Activated B cell treated with CpG ODN at 0.5 μM for 24 hours (primary cell): Measurements from ENCODE around the gene LCNL1. TPM values are rescaled to one million over a fixed set of nuclear protein-coding genes. Genes with fewer than 3 reads are reported as not detected.

Source experiments
- ATAC-seq: fragments of 200-7000 bp; cut with Tn5 transposase; one replicate; pipeline ENCODE4 v1.10.0; 2021; ENCODE audit warnings: low read depth, mild to moderate bottlenecking, moderate library complexity
- CTCF ChIA-PET: fragments of 350-600 bp; sonication (Branson Sonifier 250); formaldehyde crosslinking; loops from one replicate; lab custom pipeline; 2021; ENCODE audit warnings: antibody characterized with exemption; lab: Charles Lee
- POLR2A ChIA-PET: fragments of 350-600 bp; sonication (Branson Sonifier 250); formaldehyde crosslinking; loops from one replicate; lab custom pipeline; 2021; ENCODE audit warnings: antibody characterized with exemption; lab: Charles Lee
- DNase-seq: peaks from one replicate; pipeline ENCODE4 v3.0.0; 2022
- H3K27ac Mint-ChIP-seq: one replicate; pipeline ENCODE4 v1.8.0; 2020; ENCODE audit warnings: mixed read lengths
- H3K27me3 Mint-ChIP-seq: one replicate; pipeline ENCODE4 v1.8.0; 2021; ENCODE audit warnings: mixed read lengths
- H3K36me3 Mint-ChIP-seq: one replicate; pipeline ENCODE4 v1.8.0; 2021; ENCODE audit warnings: low read depth, mixed read lengths
- H3K4me1 Mint-ChIP-seq: one replicate; pipeline ENCODE4 v1.8.0; 2021; ENCODE audit warnings: mixed read lengths
- H3K4me3 Mint-ChIP-seq: one replicate; pipeline ENCODE4 v1.8.0; 2020; ENCODE audit warnings: mild to moderate bottlenecking, mixed read lengths
- H3K9me3 Mint-ChIP-seq: one replicate; pipeline ENCODE4 v1.8.0; 2020; ENCODE audit warnings: mixed read lengths
- intact Hi-C: fragments of 100-400 bp; cut with micrococcal nuclease; formaldehyde crosslinking; loops from one replicate; pipeline ENCODE4 v1.15.1; 2024
- total RNA-seq: library from RNA; stranded (reverse); gene quantifications from 2 replicates; pipeline ENCODE4 v1.2.3, GENCODE V29; 2022
- TF ChIP-seq, protein P1 (sequence below): fragments of 200-600 bp; IDR thresholded peaks from one replicate; pipeline ENCODE4 v1.8.0; 2022; ENCODE audit warnings: antibody characterized with exemption, mild to moderate bottlenecking

LCNL1 gene
- total RNA-seq, 1 donor from 2014 or later: not detected

- CTCF ChIA-PET: interaction anchor here (1.4 kb wide), 1 partner anchor 21 kb away, joined by 3 read pairs; no protein-coding TSS in a partner anchor
- TF ChIP-seq, protein P1, sequence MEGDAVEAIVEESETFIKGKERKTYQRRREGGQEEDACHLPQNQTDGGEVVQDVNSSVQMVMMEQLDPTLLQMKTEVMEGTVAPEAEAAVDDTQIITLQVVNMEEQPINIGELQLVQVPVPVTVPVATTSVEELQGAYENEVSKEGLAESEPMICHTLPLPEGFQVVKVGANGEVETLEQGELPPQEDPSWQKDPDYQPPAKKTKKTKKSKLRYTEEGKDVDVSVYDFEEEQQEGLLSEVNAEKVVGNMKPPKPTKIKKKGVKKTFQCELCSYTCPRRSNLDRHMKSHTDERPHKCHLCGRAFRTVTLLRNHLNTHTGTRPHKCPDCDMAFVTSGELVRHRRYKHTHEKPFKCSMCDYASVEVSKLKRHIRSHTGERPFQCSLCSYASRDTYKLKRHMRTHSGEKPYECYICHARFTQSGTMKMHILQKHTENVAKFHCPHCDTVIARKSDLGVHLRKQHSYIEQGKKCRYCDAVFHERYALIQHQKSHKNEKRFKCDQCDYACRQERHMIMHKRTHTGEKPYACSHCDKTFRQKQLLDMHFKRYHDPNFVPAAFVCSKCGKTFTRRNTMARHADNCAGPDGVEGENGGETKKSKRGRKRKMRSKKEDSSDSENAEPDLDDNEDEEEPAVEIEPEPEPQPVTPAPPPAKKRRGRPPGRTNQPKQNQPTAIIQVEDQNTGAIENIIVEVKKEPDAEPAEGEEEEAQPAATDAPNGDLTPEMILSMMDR: no peak
- intact Hi-C loops: no loop called here
- no peak overlapping the region for H3K4me3 Mint-ChIP-seq
- no peak for ATAC-seq
- H3K36me3 Mint-ChIP-seq: no peaks in the 10 kb centered on the region
- no peaks in the 10 kb centered on the region for H3K9me3 Mint-ChIP-seq
- H3K27ac Mint-ChIP-seq: no peak overlapping the region
- POLR2A ChIA-PET: no interaction called here
- no peak for DNase-seq
- H3K27me3 Mint-ChIP-seq: peaks cover 12% of the 10 kb centered on the region
- H3K4me1 Mint-ChIP-seq: no peaks in the 10 kb centered on the region
Measured at GRCh38 chr9:136972335-136972734, 10.5 kb upstream of the LCNL1 start.

DNA sequence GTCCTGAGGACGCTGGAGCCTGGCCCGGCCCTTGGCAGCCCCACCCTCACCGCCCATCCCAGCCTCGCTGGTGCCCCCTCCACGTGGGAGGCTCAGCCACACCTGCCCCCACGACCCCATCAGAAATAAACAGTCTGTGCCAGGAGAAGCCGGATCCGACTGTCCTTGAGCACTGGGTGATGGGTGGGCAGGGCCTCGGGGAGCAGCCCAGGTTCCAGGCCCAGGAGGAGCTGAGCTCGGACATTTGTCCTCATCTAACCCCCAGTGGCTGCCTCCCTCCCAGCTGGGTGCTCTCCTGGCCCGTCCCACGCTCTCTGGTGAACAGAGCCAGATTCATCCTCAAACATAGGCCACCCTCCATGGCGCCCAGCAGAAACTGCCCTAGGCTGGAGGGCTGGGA lies 10.1 kb upstream of the LCNL1 start:
- Mint-ChIP-seq H3K9me3 (no peaks in the 10 kb centered on the region), H3K4me3 (no peak overlapping the region), H3K27me3 (peaks cover 14% of the 10 kb centered on the region), H3K27ac (no peak overlapping the region), H3K36me3 (no peaks in the 10 kb centered on the region), H3K4me1 (no peaks in the 10 kb centered on the region)
- TF ChIP-seq, protein P1: no peak
- intact Hi-C loops: no loop called here
- no peak for ATAC-seq
- DNase-seq: no peak
- CTCF ChIA-PET: no interaction called here
- POLR2A ChIA-PET: no interaction called here

DNA sequence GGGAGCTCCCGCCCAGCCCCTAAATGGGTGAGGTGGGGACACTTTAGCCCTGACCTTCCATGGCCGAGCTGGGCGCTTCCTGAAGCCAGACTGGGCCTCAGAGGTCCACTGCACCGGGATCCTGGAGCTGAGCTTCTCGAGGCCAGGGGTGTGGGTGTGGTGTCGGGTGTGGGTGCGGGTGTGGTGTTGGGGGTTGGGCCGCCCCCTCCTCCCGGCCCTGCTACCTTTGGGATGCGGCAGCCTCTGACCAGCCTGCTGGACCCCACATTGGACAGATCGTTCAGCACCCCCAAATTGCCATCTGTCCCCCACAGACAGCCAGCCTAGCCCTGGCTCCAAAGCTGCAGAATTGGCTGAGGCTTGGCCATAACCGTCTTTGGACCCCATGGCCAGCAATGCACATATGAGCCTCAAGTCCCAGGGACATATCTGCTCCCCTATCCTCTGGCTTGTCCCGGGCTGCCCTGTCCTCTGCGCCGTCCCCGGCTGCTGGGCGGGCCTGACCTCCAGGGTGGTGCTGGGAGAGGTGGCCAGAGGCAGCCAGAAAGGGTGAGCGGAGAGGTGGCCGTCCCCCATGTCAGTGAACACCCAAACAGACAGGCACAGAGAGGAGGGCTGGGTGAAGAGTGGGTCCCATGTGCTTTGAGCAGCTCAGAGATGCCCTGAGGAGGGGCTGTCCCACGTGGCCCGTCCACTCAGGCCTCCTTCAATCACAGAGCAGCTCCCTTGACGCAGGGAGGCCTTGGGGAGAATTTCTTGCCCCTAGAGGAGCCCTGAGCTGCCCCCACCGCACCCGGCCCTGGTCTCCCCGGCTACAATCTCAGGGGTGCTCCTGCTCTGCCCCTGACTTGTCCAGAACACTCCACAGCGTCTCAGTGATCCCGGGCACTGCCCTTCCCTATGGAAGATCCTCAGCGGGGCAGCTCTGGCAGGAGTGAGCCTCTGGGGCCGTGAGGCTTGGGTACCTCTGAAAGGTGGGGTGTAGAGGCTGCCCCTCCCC lies 8.9 kb upstream of the LCNL1 start:
- H3K36me3 Mint-ChIP-seq: no peaks in the 10 kb centered on the region
- ATAC-seq (no peak), DNase-seq (no peak)
- ChIA-PET POLR2A (no interaction called here), CTCF (interaction anchor here (1.7 kb wide), 1 partner anchor 62 kb away, joined by 3 read pairs; no protein-coding TSS in a partner anchor)
- H3K4me3 Mint-ChIP-seq: no peak overlapping the region
- H3K9me3 Mint-ChIP-seq: no peaks in the 10 kb centered on the region
- no peaks in the 10 kb centered on the region for H3K4me1 Mint-ChIP-seq
- no peak overlapping the region for H3K27ac Mint-ChIP-seq
- TF ChIP-seq, protein P1: no peak
- intact Hi-C loops: no loop called here
- H3K27me3 Mint-ChIP-seq: peaks cover 14% of the 10 kb centered on the region

- ATAC-seq: no peak
Measured at GRCh38 chr9:136974817-136975535, 7.8 kb upstream of the LCNL1 start.

More at GRCh38 chr9:136974817-136975535, 7.8 kb upstream of the LCNL1 start:
- TF ChIP-seq, protein P1: no peak
- peaks cover 14% of the 10 kb centered on the region for H3K27me3 Mint-ChIP-seq
- ChIA-PET CTCF (interaction anchor here (1.7 kb wide), 1 partner anchor 61 kb away, joined by 3 read pairs; no protein-coding TSS in a partner anchor), POLR2A (no interaction called here)
- no peaks in the 10 kb centered on the region for H3K36me3 Mint-ChIP-seq
- no peak overlapping the region for H3K4me3 Mint-ChIP-seq
- no peaks in the 10 kb centered on the region for H3K9me3 Mint-ChIP-seq
- no peak for DNase-seq
- H3K4me1 Mint-ChIP-seq: no peaks in the 10 kb centered on the region
- no peak overlapping the region for H3K27ac Mint-ChIP-seq
- intact Hi-C loops: no loop called here
